NCI-H774 (cell line): Measurements from ENCODE around the gene RIT1.
A peak's percentile ranks its signal among the peaks of the same experiment; 100 is the strongest.

Experiments
- DNase-seq: peaks from one replicate; lab custom pipeline; 2025; lab: John Stamatoyannopoulos, UW

The RIT1 gene

GRCh38 chr1:155911156-155912055 lies at the start of gene RIT1:
RIT1 (minus strand) TSS chr1:155911349; CDS start chr1:155910761, 588 bp downstream.
- DNase-seq, result peak; percentile 84

- DNase-seq, result no peak
Observed at GRCh38 chr1:155960081-155960745, 49.1 kb upstream of the RIT1 start.

- DNase-seq, result no peak
Observed at GRCh38 chr1:155957411-155957915, 46.3 kb upstream of the RIT1 start.

GRCh38 chr1:155954645-155955044 lies 43.5 kb upstream of the RIT1 start:
- no peak for DNase-seq

- DNase-seq, result no peak
Observed at GRCh38 chr1:155952505-155952890, 41.3 kb upstream of the RIT1 start.

- DNase-seq, result no peak
Observed at GRCh38 chr1:155951753-155952504, 40.8 kb upstream of the RIT1 start.

- DNase-seq, result no peak
Observed at GRCh38 chr1:155950829-155951228, 39.7 kb upstream of the RIT1 start.

GRCh38 chr1:155947741-155948140 lies 36.6 kb upstream of the RIT1 start:
- DNase-seq, result no peak

- DNase-seq, result no peak
Observed at GRCh38 chr1:155947292-155947691, 36.1 kb upstream of the RIT1 start.

GRCh38 chr1:155946633-155947219 lies 35.6 kb upstream of the RIT1 start:
- DNase-seq, result no peak

- peak; percentile 60 for DNase-seq
Observed at GRCh38 chr1:155944444-155944799, 33.3 kb upstream of the RIT1 start.

- no peak for DNase-seq
Observed at GRCh38 chr1:155942578-155943141, 31.5 kb upstream of the RIT1 start.

- DNase-seq, result no peak
Observed at GRCh38 chr1:155941845-155942531, 30.8 kb upstream of the RIT1 start.

GRCh38 chr1:155940993-155941844 lies 30.1 kb upstream of the RIT1 start, which contains the start of gene RXFP4:
RXFP4 (plus strand) TSS chr1:155941638; CDS start chr1:155941710, 72 bp downstream.
- no peak for DNase-seq

- no peak for DNase-seq
Observed at GRCh38 chr1:155940482-155940992, 29.4 kb upstream of the RIT1 start.

GRCh38 chr1:155938220-155938627 lies 27.1 kb upstream of the RIT1 start:
- peak; percentile 28 for DNase-seq

- no peak for DNase-seq
Observed at GRCh38 chr1:155934936-155935590, 23.9 kb upstream of the RIT1 start.

- peak; percentile 99 for DNase-seq
Observed at GRCh38 chr1:155934097-155934935, 23.2 kb upstream of the RIT1 start, which contains the start of gene KHDC4. KHDC4 (minus strand) TSS chr1:155934413; CDS start chr1:155934373, 40 bp downstream.
